ENCODE measurements around the gene HES4.

DNA sequence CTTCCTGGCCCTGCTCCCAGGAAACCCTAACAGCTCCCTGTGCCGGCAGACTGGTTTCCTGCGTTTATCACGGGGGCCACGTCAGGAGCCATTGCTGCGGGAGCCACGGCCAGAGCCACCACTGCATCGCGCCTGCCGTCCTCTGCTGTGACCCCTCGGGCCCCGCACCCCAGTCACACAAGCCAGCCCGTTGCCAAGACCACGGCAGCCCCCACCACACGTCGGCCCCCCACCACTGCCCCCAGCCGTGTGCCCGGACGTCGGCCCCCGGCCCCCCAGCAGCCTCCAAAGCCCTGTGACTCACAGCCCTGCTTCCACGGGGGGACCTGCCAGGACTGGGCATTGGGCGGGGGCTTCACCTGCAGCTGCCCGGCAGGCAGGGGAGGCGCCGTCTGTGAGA lies 48.1 kb upstream of the HES4 start:
- TF ChIP-seq, protein P1, sequence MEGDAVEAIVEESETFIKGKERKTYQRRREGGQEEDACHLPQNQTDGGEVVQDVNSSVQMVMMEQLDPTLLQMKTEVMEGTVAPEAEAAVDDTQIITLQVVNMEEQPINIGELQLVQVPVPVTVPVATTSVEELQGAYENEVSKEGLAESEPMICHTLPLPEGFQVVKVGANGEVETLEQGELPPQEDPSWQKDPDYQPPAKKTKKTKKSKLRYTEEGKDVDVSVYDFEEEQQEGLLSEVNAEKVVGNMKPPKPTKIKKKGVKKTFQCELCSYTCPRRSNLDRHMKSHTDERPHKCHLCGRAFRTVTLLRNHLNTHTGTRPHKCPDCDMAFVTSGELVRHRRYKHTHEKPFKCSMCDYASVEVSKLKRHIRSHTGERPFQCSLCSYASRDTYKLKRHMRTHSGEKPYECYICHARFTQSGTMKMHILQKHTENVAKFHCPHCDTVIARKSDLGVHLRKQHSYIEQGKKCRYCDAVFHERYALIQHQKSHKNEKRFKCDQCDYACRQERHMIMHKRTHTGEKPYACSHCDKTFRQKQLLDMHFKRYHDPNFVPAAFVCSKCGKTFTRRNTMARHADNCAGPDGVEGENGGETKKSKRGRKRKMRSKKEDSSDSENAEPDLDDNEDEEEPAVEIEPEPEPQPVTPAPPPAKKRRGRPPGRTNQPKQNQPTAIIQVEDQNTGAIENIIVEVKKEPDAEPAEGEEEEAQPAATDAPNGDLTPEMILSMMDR (conservative IDR thresholded peaks at IDR 0.05 in 1 of 2, IDR thresholded peaks at IDR 0.05 in 1 of 2; ENCODE audit: low read depth in 1 of 2, low read length in 2 of 2), result no peak
- TF ChIP-seq EZH2 (IDR thresholded peaks at IDR 0.05; ENCODE audit: low read length, missing control alignments), result no peak

Measured in fibroblast of lung (primary cell).